ENCODE measurements around the gene B9D2. TPM values are rescaled to one million over a fixed set of nuclear protein-coding genes. Genes with fewer than 3 reads are reported as not detected.

B9D2 gene
- total RNA-seq, 4 donors from 2014 or later: 5.9 to 12.5 (median 9.9) TPM

DNA sequence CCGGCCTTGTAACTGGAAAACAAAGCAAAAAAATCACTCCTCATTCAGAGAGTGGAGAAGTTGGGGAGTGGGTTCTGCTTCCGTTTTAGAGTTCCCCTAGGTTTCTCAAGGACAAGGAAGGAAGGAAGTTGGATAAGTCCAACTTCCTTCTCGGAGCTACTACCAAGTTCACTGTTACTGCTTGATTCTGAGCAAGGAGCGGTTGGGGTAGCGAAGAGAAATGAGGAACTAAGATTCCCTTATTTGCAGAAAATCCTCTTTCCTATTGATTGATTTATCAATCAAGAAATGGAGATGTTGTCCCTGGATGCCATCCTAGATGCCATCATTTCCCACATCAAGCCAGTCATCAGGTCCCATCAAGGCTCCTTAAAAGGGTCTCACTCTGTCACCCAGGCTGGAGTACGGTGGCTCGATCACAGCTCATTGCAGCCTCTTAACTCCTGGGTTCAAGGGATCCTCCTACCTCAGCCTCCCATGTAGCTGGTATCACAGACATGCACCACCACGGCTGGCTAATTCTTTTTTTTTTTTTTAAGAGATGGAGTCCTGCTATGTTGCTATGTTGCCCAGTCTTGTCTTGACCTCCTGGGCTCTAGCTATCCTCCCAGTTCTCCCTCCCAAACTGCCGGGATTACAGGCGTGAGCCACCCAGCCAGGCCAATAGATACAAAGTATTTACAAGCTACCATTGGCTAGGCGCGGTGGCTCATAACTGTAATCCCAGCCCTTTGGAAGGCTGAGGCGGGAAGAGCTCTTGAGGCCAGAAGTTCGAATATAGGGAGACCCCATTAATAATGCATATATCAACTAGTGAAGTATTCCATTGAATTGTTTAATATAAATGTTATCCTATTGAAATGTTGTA is 809 bp upstream of the B9D2 start:
- no peak for DNase-seq
- Histone ChIP-seq H3K4me1 (peaks cover 18 to 32% of the 10 kb centered on the region in 2 donors), H3K9me3 (no peaks in the 10 kb centered on the region), H3K27ac (peak overlapping the region; percentile 97 to 99 (median 99)), H3K4me3 (replicated peaks in 1 of 3) (peak overlapping the region; percentile 60 to 76 (median 61)), H3K27me3 (no peaks in the 10 kb centered on the region), H3K36me3 (no peaks in the 10 kb centered on the region)
- 76% methylated on average over 14 of the region's 14 CpGs for WGBS, 2 donors
- intact Hi-C loops (cut with DNase I): no loop called here
- no peak for TF ChIP-seq POLR2A (IDR thresholded peaks at IDR 0.05)
- TF ChIP-seq, protein P1, sequence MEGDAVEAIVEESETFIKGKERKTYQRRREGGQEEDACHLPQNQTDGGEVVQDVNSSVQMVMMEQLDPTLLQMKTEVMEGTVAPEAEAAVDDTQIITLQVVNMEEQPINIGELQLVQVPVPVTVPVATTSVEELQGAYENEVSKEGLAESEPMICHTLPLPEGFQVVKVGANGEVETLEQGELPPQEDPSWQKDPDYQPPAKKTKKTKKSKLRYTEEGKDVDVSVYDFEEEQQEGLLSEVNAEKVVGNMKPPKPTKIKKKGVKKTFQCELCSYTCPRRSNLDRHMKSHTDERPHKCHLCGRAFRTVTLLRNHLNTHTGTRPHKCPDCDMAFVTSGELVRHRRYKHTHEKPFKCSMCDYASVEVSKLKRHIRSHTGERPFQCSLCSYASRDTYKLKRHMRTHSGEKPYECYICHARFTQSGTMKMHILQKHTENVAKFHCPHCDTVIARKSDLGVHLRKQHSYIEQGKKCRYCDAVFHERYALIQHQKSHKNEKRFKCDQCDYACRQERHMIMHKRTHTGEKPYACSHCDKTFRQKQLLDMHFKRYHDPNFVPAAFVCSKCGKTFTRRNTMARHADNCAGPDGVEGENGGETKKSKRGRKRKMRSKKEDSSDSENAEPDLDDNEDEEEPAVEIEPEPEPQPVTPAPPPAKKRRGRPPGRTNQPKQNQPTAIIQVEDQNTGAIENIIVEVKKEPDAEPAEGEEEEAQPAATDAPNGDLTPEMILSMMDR (IDR thresholded peaks at IDR 0.05): no peak

DNA sequence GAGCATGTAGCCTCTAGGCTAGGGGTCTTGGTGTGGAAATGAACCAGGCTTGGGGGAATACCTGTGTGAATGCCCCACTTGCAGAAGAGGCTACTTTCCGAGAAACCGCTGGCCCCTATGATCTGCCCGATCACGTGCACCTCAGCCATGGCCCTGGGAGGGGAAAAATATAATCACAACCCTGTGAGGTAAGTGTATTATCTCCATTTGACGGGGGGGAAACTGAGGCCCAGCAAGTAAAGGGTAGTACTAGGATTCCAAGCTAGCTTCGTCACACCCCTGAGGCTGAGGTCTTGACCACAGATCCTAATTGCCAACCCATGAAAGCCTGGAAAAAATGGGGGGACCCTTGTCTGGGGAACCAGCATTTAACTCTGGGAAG is 587 bp downstream of the B9D2 start:
- TF ChIP-seq, protein P1 (IDR thresholded peaks at IDR 0.05): no peak
- no peak for TF ChIP-seq POLR2A (IDR thresholded peaks at IDR 0.05)
- H3K36me3 ChIP-seq: no peaks in the 10 kb centered on the region
- peaks cover 18 to 32% of the 10 kb centered on the region in 2 donors for H3K4me1 ChIP-seq
- DNase-seq: no peak
- WGBS, 2 donors: 50 to 62% methylated on average over 4 to 6 of the region's 6 CpGs
- no peaks in the 10 kb centered on the region for H3K27me3 ChIP-seq
- H3K4me3 ChIP-seq (replicated peaks in 1 of 3): peak overlapping the region in 2 of 3 donors; percentile 16 to 60
- intact Hi-C loops (cut with DNase I): no loop called here
- peak overlapping the region; percentile 97 to 99 (median 99) for H3K27ac ChIP-seq
- no peaks in the 10 kb centered on the region for H3K9me3 ChIP-seq

DNA sequence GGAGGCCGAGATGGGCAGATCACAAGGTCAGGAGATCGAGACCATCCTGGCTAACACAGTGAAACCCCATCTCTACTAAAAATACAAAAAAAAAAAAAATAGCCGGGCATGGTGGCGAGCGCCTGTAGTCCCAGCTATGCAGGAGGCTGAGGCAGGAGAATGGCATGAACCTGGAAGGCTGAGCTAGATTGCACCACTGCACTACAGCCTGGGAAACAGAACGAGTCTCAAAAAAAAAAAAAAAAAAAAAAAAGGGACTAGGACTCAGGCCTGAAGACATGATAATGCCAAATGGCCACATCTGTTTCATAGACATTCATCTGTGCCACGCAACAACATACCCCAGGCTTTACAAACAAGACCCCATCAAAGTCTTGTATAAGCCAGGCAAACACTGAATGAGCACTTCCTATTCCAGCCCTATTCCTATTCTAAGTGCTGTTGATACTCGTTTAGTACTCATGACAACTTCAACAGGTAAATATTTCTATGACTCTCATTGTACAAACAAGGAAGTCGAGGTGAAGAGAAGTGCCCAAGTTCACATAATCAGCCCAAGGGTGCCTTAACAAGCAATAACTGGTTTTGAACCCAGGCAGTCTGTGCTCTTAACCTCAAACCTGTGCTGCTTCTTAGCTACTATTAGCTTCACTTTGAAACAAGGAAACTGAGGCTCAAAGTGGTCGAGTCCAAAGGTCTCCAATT is 1.7 kb downstream of the B9D2 start:
- Histone ChIP-seq H3K27me3 (no peaks in the 10 kb centered on the region), H3K36me3 (no peaks in the 10 kb centered on the region), H3K27ac (no peak overlapping the region), H3K4me3 (replicated peaks in 1 of 3) (no peak overlapping the region), H3K9me3 (no peaks in the 10 kb centered on the region), H3K4me1 (peaks cover 18 to 26% of the 10 kb centered on the region in 2 donors)
- no peak for DNase-seq
- TF ChIP-seq, protein P1 (IDR thresholded peaks at IDR 0.05): no peak
- 83 to 90% methylated on average over 10 of the region's 10 CpGs for WGBS, 2 donors
- intact Hi-C loops (cut with DNase I): no loop called here

DNA sequence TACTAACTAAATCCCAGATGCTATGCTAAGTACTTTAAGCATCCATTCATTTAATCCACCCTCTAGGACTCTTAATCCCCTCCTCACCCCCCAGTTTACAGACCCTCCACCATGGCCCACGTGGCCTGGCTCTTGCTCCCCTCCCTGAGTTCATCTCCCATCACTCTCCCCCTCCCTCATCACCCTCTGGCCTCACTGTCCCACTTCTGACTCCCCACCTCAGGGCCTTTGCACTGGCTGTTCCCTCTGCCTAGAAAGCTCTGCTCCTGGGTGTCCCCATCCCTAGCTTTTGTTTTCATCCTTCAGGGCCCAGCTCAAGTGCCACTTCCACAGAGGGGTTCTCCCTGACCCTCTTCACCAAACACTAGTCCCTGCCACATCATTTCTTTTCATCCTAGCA is 4.2 kb downstream of the B9D2 start:
- Histone ChIP-seq H3K27ac (no peak overlapping the region), H3K4me3 (replicated peaks in 1 of 3) (no peak overlapping the region), H3K27me3 (no peaks in the 10 kb centered on the region), H3K36me3 (no peaks in the 10 kb centered on the region), H3K9me3 (no peaks in the 10 kb centered on the region), H3K4me1 (peaks cover 5 to 11% of the 10 kb centered on the region in 2 donors)
- intact Hi-C loops (cut with DNase I): no loop called here
- TF ChIP-seq POLR2A (IDR thresholded peaks at IDR 0.05): no peak
- TF ChIP-seq, protein P1 (IDR thresholded peaks at IDR 0.05): no peak
- DNase-seq: no peak
- 83 to 94% methylated on average over 1 of the region's 1 CpG for WGBS, 2 donors

DNA sequence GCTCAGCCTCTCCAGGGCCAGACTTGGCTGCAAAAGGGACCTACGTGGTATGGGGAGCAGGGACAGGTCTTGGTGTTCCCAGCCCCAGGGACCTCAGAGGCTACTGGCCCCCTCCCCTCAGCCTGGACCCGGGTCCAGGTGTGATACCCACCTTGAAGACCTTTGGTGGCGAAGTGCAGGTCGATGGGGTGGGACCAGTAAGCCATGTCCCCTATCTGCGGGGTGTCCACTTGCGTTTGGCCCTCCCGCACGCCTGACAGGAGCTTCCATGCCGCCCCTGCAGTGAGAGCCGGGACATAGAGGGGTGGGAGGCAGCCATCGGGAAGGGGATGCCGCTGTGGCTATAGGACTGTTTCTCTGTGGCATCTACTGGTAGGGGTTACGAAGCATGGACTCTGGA is 6.2 kb downstream of the B9D2 start:
- peaks cover 11 to 12% of the 10 kb centered on the region in 2 donors for H3K4me1 ChIP-seq
- TF ChIP-seq, protein P1 (IDR thresholded peaks at IDR 0.05): no peak
- TF ChIP-seq POLR2A (IDR thresholded peaks at IDR 0.05): no peak
- no peaks in the 10 kb centered on the region for H3K9me3 ChIP-seq
- no peaks in the 10 kb centered on the region for H3K36me3 ChIP-seq
- WGBS, 2 donors: 92 to 93% methylated on average over 11 to 13 of the region's 13 CpGs
- DNase-seq: no peak
- H3K4me3 ChIP-seq (replicated peaks in 1 of 3): no peak overlapping the region
- H3K27me3 ChIP-seq: peaks cover 3% of the 10 kb centered on the region
- intact Hi-C loops (cut with DNase I): no loop called here
- H3K27ac ChIP-seq: no peak overlapping the region
